Uterus (tissue), 4 donors: ENCODE data around the gene BORCS6. TPM values are rescaled to one million over a fixed set of nuclear protein-coding genes. Genes with fewer than 3 reads are reported as not detected.

ENCODE experiments used
- DNase-seq, 2 donors: peaks; one replicate each; pipeline ENCODE4 v3.0.0-alpha.2; 2019 to 2020
- H3K27ac ChIP-seq, 2 donors: fragments of 200-600 bp; sonication (generic); 1 replicate in 1 of 2; 2 replicates in 1 of 2; pipeline ENCODE4 v1.5.1; 2016 to 2018
- H3K27me3 ChIP-seq, 2 donors: fragments of 200-600 bp; sonication (generic); one replicate each; pipeline ENCODE4 v1.5.1; 2018 to 2019; ENCODE audit warnings: control low read depth in 1 of 2
- H3K36me3 ChIP-seq, 2 donors: fragments of 200-600 bp; sonication (generic); one replicate each; pipeline ENCODE4 v1.5.1; 2019; ENCODE audit warnings: control low read depth in 1 of 2
- H3K4me1 ChIP-seq, 2 donors: fragments of 200-600 bp; sonication (generic); one replicate each; pipeline ENCODE4 v1.5.1; 2018 to 2019; ENCODE audit warnings: control low read depth in 1 of 2
- H3K4me3 ChIP-seq, 2 donors: fragments of 200-600 bp; sonication (generic); 1 replicate in 1 of 2; 2 replicates in 1 of 2; pipeline ENCODE4 v1.5.1; 2018 to 2019; ENCODE audit warnings: mild to moderate bottlenecking in 1 of 2
- H3K9me3 ChIP-seq, 2 donors: fragments of 200-600 bp; sonication (generic); one replicate each; pipeline ENCODE4 v1.5.1; 2019; ENCODE audit warnings: control low read depth in 1 of 2
- POLR2A ChIP-seq, 2 donors: fragments of 450-650 bp; IDR thresholded peaks; one replicate each; pipeline ENCODE4 v1.6.1; 2016; ENCODE audit warnings: antibody characterized with exemption in 2 of 2, mild to moderate bottlenecking in 1 of 2, moderate library complexity in 1 of 2
- intact Hi-C: fragments of 100-400 bp; cut with DNase I; formaldehyde crosslinking; loops from one replicate; pipeline ENCODE4 v1.15.1; 2023; ENCODE audit warnings: low total_unique reads
- total RNA-seq, 4 donors: library from RNA; depleted of rRNA in 3 of 4; stranded (reverse); fragments of >200 nt in 3 of 4; gene quantifications; one replicate each; pipeline versions ENCODE4 v1.1.0 to v1.2.4, GENCODE V29; 2014 to 2023
- TF ChIP-seq, protein P1 (sequence below), 4 experiments: fragments of 200-600 bp in 2 of 4; fragments of 450-650 bp in 2 of 4; sonication (generic) in 2 of 4; IDR thresholded peaks; one replicate each; pipeline ENCODE4 v1.5.1; 2016 to 2019; ENCODE audit warnings: antibody characterized with exemption in 4 of 4, mild to moderate bottlenecking in 2 of 4, moderate library complexity in 1 of 4
- donor health status: DM: yes; HTN: yes; CAD: no.

The BORCS6 gene
- total RNA-seq, 4 donors from 2014 or later = under 0.01 to 9.0 (median 6.1) TPM

DNA sequence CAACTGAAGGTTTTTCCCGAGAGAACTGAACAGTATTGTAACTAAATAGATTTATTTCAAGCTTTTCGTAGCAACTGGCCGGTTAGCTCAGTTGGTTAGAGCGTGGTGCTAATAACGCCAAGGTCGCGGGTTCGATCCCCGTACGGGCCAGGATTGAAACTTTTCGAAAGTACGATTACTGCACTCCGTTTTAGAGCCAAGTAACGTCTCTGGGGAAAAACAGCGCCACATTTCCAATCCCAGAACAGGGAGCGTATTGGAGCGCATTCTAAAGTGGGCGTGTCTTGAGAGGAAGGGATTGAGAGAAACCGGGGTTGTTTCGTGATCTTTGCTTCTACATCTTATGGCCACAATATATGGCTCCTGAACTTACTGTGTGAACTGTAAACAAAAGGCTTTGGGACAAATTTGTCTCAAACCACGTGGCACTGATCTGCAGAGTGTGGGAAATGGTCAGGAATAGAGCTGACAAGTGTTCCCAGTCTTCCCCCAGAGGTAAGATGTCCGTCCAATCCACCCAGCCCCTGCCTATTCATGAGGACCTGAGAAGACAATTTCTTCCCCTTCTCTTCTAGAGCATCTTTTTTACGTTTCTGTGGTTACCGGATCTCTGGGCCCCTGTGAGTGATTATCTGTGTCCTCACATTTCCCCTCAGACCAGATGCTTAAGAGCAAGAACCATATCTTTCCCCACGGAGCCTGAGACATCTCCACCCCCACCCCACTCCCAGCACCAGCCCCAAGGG lies 2.3 kb downstream of the BORCS6 start:
- TF ChIP-seq, protein P1, sequence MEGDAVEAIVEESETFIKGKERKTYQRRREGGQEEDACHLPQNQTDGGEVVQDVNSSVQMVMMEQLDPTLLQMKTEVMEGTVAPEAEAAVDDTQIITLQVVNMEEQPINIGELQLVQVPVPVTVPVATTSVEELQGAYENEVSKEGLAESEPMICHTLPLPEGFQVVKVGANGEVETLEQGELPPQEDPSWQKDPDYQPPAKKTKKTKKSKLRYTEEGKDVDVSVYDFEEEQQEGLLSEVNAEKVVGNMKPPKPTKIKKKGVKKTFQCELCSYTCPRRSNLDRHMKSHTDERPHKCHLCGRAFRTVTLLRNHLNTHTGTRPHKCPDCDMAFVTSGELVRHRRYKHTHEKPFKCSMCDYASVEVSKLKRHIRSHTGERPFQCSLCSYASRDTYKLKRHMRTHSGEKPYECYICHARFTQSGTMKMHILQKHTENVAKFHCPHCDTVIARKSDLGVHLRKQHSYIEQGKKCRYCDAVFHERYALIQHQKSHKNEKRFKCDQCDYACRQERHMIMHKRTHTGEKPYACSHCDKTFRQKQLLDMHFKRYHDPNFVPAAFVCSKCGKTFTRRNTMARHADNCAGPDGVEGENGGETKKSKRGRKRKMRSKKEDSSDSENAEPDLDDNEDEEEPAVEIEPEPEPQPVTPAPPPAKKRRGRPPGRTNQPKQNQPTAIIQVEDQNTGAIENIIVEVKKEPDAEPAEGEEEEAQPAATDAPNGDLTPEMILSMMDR (IDR thresholded peaks at IDR 0.05) = no peak
- TF ChIP-seq POLR2A (IDR thresholded peaks at IDR 0.05) = peak; percentile 27 to 32
- intact Hi-C loops = loop anchor here (5.0 to 10.0 kb wide), 2 partner anchors 35 to 63 kb away; partner anchors contain the start of gene HES7
- Histone ChIP-seq H3K4me3 (peak overlapping the region; percentile 62 to 66), H3K36me3 (no peaks in the 10 kb centered on the region), H3K4me1 (peaks cover 8 to 13% of the 10 kb centered on the region in 2 donors), H3K9me3 (no peaks in the 10 kb centered on the region), H3K27ac (peak overlapping the region; percentile 97 to 99), H3K27me3 (no peaks in the 10 kb centered on the region)
- peak; percentile 96 for DNase-seq

DNA sequence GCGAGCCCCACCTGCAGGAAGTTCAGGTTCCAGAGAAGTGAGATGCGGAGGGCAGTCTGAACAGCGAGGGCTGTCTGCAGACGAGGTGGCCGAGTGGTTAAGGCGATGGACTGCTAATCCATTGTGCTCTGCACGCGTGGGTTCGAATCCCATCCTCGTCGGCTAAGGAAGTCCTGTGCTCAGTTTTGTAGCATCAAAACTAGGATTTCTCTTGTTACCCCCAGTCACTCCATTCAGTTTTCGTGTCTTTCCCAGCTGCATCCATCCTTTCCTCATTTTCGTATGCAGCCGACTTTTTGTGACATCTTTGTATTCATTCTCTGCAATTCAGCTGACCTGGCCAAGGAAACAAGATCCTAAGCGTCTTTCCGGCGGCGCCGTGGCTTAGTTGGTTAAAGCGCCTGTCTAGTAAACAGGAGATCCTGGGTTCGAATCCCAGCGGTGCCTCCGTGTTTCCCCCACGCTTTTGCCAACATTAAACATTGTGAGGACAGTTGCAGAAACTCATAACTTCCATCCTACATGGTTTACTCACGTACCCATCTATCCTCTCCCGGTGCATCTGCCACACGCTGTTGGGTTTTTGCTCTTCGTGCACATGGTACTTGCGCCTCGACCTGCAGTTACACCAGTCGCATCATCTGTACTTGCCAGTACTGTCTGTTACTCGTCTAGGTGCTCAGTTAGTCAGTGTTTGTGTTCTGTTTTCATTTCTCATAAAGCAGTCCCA lies 3.0 kb downstream of the BORCS6 start:
- H3K27me3 ChIP-seq = no peaks in the 10 kb centered on the region
- no peak for TF ChIP-seq POLR2A (IDR thresholded peaks at IDR 0.05)
- TF ChIP-seq, protein P1 (IDR thresholded peaks at IDR 0.05) = peak; percentile 46 to 63 (median 56)
- intact Hi-C loops = loop anchor here (5.0 to 10.0 kb wide), 2 partner anchors 35 to 62 kb away; partner anchors contain the start of gene HES7
- no peaks in the 10 kb centered on the region for H3K9me3 ChIP-seq
- H3K36me3 ChIP-seq = no peaks in the 10 kb centered on the region
- H3K4me3 ChIP-seq = peak overlapping the region; percentile 62 to 66
- peak; percentile 94 to 97 for DNase-seq
- H3K4me1 ChIP-seq = peaks cover 8 to 13% of the 10 kb centered on the region in 2 donors
- H3K27ac ChIP-seq = peak overlapping the region; percentile 97 to 99

DNA sequence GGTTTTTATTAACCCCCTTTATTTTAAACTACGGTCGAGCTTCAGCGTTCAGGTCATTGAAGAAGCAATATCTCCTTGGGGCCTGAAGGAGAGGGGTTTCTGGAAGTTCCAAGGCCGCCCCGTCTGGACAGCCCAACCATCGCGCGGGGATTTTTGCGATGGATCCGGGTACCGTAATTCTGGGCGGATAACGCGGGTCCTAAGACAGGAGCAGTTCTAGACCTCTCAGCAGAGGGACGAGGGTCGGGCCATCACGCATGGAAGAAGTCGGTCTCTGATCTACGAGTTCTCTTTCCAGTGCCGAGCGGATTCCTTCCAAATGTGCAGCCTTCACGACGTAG lies 3.6 kb downstream of the BORCS6 start:
- Histone ChIP-seq H3K4me3 (peak overlapping the region; percentile 62 to 66), H3K27me3 (no peaks in the 10 kb centered on the region), H3K27ac (peak overlapping the region; percentile 97 to 99), H3K36me3 (no peaks in the 10 kb centered on the region), H3K4me1 (peaks cover 8 to 13% of the 10 kb centered on the region in 2 donors), H3K9me3 (no peaks in the 10 kb centered on the region)
- DNase-seq = no peak
- TF ChIP-seq POLR2A (IDR thresholded peaks at IDR 0.05) = no peak
- TF ChIP-seq, protein P1 (IDR thresholded peaks at IDR 0.05) = no peak
- intact Hi-C loops = loop anchor here (5.0 to 10.0 kb wide), 2 partner anchors 36 to 62 kb away; partner anchors contain the start of gene HES7

DNA sequence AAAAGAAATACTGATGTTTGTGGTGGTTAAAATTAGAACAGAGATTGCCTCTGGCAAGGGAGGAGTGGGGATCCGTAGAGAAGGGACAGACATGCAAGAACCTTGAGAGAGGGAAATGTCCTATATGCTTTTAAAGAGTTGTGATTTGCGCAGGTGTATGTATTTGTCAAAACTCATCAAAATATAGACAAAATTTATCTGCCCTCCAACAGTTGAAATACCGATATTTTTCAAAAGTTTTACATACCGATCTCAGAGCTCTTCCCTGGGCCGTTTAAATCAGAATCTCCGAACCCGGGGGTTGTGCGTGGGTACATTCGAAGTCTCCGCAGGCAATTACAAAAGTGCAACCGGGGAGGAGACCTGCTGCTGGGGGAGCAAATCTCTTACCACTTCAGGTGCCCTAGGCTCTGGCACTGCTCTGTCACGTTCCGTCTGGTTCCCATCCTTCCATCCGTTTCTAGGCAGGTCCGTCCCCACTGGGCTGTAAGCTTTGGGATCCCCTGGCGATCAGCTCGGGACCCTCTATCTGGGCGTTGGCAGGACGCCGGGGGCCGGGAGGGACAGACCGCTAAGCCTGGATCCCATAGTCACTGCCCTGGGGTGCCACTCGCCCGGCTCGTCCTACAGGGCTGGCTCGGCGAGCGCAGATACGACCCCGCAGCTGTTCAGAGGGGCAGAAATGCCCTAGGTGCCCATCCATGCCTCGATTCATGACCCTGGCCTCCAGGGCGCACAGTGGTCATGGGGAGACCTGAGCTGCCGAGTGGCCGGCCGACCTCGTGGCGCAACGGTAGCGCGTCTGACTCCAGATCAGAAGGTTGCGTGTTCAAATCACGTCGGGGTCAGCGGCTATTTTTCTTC lies 4.2 kb downstream of the BORCS6 start:
- Histone ChIP-seq H3K27ac (peak overlapping the region; percentile 97 to 99), H3K36me3 (no peaks in the 10 kb centered on the region), H3K4me3 (peak overlapping the region; percentile 62 to 66), H3K4me1 (peaks cover 6 to 13% of the 10 kb centered on the region in 2 donors), H3K9me3 (no peaks in the 10 kb centered on the region), H3K27me3 (no peaks in the 10 kb centered on the region)
- TF ChIP-seq POLR2A (IDR thresholded peaks at IDR 0.05) = peak in 1 of 2 donors; percentile 2
- TF ChIP-seq, protein P1 (IDR thresholded peaks at IDR 0.05) = peak in 1 of 4 experiments; percentile 7
- DNase-seq = peak; percentile 92
- intact Hi-C loops = loop anchor here (5.0 to 10.0 kb wide), 2 partner anchors 36 to 61 kb away; partner anchors contain the start of gene HES7
